HepG2 (cell line): ENCODE data around the gene ATG5.

Experiments used
- CTCF ChIP-seq: sonication (generic); formaldehyde crosslinking; IDR thresholded peaks from 2 replicates; pipeline ENCODE4 v1.5.0; 2020; ENCODE audit warnings: mild to moderate bottlenecking, missing genetic modification reagents, moderate library complexity
- EP300 ChIP-seq, 3 experiments: sonication (generic) in 1 of 3; formaldehyde crosslinking in 1 of 3; IDR thresholded peaks; 2 replicates each; pipeline versions ENCODE4 v1.5.1 to v1.6.1; 2011 to 2020; ENCODE audit warnings: low read depth in 2 of 3, low read length in 2 of 3, borderline replicate concordance in 1 of 3, improper control_type of control experiment in 1 of 3, mild to moderate bottlenecking in 1 of 3, missing genetic modification reagents in 1 of 3, moderate library complexity in 1 of 3
- MZF1 ChIP-seq: sonication (generic); formaldehyde crosslinking; IDR thresholded peaks from 2 replicates; pipeline ENCODE4 v1.8.1; 2023; ENCODE audit warnings: mild to moderate bottlenecking, missing genetic modification reagents, borderline replicate concordance
- SP5 ChIP-seq: IDR thresholded peaks from 2 replicates; pipeline ENCODE4 v1.6.1; 2016; ENCODE audit warnings: low read depth, borderline replicate concordance
- ZBTB33 ChIP-seq: sonication (generic); formaldehyde crosslinking; IDR thresholded peaks from 2 replicates; pipeline ENCODE4 v1.4.0; 2020; ENCODE audit warnings: missing genetic modification reagents
- ZNF253 ChIP-seq: sonication (generic); formaldehyde crosslinking; IDR thresholded peaks from 2 replicates; pipeline ENCODE4 v1.8.0; 2022; ENCODE audit warnings: mild to moderate bottlenecking, missing genetic modification reagents, borderline replicate concordance
- ZNF572 ChIP-seq: sonication (generic); formaldehyde crosslinking; IDR thresholded peaks from 2 replicates; pipeline ENCODE4 v1.5.1; 2020; ENCODE audit warnings: mild to moderate bottlenecking, missing genetic modification reagents
- ZNF691 ChIP-seq: sonication (generic); formaldehyde crosslinking; IDR thresholded peaks from 2 replicates; pipeline ENCODE4 v1.4.0; 2020; ENCODE audit warnings: missing genetic modification reagents, low read depth, mild to moderate bottlenecking, borderline replicate concordance
- ZSCAN25 ChIP-seq: sonication (generic); formaldehyde crosslinking; IDR thresholded peaks from 2 replicates; pipeline ENCODE4 v1.8.0; 2022; ENCODE audit warnings: mild to moderate bottlenecking, missing genetic modification reagents

- no peak for TF ChIP-seq MZF1 (CRISPR knock-in tag)
- TF ChIP-seq ZBTB33 = no peak
- TF ChIP-seq ZSCAN25 (CRISPR knock-in tag) = no peak
- TF ChIP-seq CTCF (CRISPR knock-in tag) = no peak
- no peak for TF ChIP-seq ZNF572 (CRISPR knock-in tag)
- TF ChIP-seq ZNF253 (CRISPR knock-in tag) = no peak
- no peak for TF ChIP-seq ZNF691 (CRISPR knock-in tag)
- TF ChIP-seq EP300 (IDR thresholded peaks at IDR 0.05; ENCODE audit: low read depth in 2 of 2, low read length in 2 of 2) = no peak
- no peak for TF ChIP-seq EP300 (CRISPR knock-in tag; IDR thresholded peaks at IDR 0.05; ENCODE audit: borderline replicate concordance)
- TF ChIP-seq SP5 (CRISPR knock-in tag) = no peak
Observed at GRCh38 chr6:106247293-106247692, 78.3 kb downstream of the ATG5 start.
